ENCODE results near the gene CLCN2.

DNA sequence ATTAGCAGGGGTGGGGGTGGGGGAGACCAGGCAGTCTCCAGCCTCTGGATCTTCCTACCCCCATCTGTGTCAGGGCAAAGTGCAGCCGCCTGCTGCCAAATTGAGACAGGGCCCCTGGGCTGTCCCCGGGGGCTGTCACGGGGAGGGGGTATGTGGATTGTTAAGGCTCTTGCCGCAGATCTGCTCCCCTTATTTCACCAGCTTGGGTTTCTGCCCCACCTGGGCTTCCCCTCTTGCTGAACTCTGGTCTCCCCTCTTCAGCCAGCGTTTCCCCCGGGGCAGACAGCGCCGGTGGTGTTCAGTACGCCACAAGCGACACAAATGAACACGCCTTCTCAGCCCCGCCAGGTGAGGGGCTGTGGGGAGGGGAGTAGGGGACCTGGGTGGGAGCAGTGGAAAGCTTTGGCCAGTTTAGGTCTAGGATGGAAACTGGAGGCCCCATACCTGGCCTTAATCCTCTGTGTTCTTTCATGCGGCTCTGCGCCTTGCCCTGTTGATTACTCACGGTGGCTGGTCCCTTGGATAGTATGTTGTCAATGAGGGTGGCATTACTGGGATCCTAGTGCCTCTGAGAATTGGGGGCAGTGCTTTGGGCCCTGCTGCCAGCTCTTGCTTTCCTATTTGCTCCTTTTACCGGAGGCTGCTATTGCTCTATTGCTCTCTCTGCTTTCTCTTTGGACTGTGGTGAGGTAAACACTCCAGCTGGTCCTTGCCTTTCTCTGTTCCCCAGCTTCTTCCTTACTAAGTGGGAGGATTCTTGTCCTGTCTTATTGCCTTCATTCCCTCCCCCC lies 45.3 kb downstream of the CLCN2 start:
- no peak for TF ChIP-seq POLR2AphosphoS5 (IDR thresholded peaks at IDR 0.05)
- TF ChIP-seq, protein P1, sequence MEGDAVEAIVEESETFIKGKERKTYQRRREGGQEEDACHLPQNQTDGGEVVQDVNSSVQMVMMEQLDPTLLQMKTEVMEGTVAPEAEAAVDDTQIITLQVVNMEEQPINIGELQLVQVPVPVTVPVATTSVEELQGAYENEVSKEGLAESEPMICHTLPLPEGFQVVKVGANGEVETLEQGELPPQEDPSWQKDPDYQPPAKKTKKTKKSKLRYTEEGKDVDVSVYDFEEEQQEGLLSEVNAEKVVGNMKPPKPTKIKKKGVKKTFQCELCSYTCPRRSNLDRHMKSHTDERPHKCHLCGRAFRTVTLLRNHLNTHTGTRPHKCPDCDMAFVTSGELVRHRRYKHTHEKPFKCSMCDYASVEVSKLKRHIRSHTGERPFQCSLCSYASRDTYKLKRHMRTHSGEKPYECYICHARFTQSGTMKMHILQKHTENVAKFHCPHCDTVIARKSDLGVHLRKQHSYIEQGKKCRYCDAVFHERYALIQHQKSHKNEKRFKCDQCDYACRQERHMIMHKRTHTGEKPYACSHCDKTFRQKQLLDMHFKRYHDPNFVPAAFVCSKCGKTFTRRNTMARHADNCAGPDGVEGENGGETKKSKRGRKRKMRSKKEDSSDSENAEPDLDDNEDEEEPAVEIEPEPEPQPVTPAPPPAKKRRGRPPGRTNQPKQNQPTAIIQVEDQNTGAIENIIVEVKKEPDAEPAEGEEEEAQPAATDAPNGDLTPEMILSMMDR (IDR thresholded peaks at IDR 0.05; ENCODE audit: poor library complexity, severe bottlenecking) = no peak
- TF ChIP-seq EP300 (conservative IDR thresholded peaks at IDR 0.05; ENCODE audit: poor library complexity, severe bottlenecking) = no peak
- TF ChIP-seq EZH2 (IDR thresholded peaks at IDR 0.05; ENCODE audit: borderline replicate concordance, insufficient read depth, low read length, poor library complexity, severe bottlenecking) = no peak
- no peak for TF ChIP-seq RAD21 (conservative IDR thresholded peaks at IDR 0.05)
- TF ChIP-seq TAF1 (IDR thresholded peaks at IDR 0.05; ENCODE audit: low read depth) = no peak
